ENCODE data around the gene DAPK1.
"Not testable (repeated sequence)": the region's sequence is repeated elsewhere in the genome, so short reads cannot be mapped to it uniquely, and the experiment has no call there.

DAPK1 gene

DNA sequence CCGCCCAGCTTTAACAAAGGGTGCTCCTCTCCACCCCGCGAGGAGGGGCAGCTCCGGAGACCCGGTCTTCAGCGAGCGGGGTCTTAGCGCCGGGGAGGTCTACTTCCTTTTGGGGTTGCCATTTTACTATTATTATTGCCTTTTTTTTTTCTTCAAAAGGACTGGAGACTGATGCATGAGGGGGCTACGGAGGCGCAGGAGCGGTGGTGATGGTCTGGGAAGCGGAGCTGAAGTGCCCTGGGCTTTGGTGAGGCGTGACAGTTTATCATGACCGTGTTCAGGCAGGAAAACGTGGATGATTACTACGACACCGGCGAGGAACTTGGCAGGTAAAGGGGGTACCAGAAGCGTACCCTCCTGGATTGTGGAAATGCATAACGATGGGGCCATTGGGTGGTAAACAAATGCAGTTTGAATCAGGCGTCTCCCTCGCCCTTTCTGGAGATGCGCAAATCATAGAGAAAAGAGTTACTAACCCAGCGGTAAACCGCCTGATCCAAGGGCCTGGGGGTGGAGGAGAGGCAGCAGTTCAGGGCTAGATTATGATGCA lies 1.2 kb downstream of the DAPK1 start:
- FAIRE-seq = no peak

- FAIRE-seq = no peak
These were observed 1.9 kb downstream of the DAPK1 start for GRCh38 chr9:87499424-87500017.

GRCh38 chr9:87500491-87501270 lies 3.0 kb downstream of the DAPK1 start:
- no peak for FAIRE-seq

DNA sequence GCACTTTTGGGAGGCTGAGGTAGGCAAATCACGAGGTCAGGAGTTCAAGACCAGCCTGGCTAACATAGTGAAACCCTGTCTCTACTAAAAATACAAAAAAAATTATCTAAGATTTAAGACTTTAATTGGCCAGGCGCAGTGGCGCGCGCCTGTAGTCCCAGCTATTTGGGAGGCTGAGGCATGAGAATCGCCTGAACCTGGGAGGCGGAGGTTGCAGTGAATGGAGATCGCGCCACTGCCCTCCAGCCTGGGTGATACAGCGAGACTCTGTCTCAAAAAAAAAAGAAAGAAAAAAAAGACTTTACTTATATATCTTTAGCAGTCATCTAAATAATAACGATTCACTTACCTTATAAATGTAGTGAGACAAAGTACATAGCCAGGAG lies 3.6 kb downstream of the DAPK1 start:
- not testable (repeated sequence) for FAIRE-seq

DNA sequence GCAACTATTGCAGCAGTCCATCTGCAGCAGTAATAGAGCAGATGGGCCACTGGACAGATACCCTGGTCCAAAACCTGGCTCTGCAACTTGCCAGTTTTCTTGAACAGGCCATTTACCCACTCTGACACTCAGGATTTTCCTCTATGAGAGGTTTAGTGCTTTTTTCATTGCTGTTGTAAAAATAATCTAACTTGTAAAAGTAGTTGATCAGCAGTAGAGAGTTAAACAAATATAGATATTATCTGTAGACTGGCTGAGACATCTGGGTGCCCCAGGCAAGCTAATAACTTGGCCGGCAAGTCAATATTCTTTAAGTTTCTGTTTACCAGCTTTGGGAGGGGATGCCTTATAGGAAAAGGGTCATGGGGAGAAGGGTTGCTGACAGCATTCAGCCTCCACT lies 4.1 kb downstream of the DAPK1 start:
- FAIRE-seq = no peak

- FAIRE-seq = no peak
These were observed 4.9 kb downstream of the DAPK1 start for GRCh38 chr9:87502391-87503221.

DNA sequence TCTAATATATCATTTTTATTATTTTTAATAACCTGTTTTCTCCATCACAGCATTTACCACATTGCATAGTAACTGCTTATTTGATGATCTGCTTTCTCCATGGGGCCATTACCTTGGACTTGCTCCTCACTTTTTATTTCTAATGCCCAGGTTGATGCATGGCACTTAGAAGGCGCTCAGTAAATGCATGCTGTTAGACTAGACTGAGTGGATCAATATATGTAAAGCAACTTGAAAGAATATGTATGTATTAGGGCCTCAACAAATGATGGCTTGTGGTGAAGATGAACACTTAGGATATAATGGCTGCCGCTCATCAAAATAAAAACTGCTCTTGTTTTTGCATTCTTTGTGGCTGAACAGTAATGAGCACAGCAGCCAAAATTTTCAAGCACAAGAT lies 5.8 kb downstream of the DAPK1 start:
- FAIRE-seq = no peak

DNA sequence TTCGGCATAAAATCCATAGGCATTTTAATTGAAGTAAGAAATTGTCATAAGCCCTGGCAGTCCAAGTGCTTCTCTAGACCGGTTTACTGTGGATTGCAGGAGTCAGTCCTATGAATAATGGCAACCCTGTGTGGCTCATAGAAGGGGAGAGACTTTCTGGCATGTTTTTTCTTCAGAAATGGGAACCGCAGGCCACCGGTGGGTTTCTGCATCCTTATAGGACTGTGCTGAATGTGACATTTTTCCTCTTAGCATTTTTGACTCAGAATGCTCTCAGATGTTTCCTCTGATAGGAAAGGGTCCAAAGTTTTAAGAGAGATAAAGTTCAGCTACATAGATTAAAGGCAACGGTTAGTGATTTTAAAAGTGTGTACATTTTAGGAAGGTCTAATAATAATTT lies 6.3 kb downstream of the DAPK1 start:
- FAIRE-seq = no peak

DNA sequence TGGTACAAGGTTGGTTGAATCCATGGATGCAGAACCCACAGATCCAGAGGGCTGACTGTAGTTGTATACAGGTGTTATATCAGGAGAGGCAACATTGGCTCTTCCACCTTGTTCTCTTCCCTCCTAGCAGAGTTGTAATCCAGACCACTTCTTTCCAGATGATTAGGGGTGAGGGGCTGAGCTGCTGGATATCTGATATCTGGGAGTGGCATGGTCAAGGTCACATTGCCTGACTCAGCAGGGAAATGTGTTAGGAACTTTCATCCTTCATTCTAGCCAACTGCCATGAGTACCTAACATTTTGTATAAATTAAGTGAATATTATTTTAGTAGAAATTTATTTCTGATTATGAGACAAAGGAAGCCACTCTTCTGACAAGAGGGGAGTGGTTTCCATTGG lies 7.3 kb downstream of the DAPK1 start:
- no peak for FAIRE-seq

GRCh38 chr9:87505869-87506678 lies 8.4 kb downstream of the DAPK1 start:
- FAIRE-seq = no peak

DNA sequence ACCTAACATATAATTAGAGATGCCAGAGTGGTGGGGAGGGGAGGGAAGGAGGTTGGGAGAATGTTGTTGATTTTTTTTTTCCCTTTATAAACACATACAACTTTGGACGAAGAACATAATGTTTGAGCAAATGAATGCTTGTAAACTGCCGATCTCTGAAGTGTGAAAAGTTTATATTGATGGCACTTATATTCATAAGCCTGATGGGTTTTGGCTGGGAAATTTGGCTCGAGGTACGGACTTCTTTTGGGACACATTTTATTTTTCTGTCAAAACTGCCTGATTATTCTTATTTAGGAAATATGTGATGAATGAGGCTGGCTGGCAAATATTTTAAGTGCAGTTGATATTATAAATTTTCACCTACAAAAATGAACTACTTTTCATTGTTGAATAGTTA lies 9.9 kb downstream of the DAPK1 start:
- FAIRE-seq = no peak

DNA sequence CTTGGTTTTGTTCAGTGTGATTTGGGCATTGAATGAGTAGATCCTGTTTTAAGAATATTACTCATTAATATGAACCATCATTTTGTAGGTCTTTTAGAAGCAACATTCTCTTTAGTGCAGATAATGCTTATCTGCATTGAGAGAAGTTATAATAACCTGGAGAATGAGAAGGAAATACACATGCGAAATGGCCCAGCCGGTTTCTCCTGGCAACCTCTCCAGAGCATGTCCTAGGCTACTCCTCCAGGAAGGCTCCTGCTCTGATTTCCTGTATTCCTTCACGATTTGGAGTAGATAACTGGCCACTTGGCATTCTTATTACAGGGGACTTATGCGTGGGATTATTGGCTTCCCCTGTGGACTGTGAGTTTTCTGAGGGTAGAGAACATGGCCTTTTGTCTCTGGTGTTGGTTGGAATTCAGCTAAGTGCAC lies 12.6 kb downstream of the DAPK1 start:
- no peak for FAIRE-seq

DNA sequence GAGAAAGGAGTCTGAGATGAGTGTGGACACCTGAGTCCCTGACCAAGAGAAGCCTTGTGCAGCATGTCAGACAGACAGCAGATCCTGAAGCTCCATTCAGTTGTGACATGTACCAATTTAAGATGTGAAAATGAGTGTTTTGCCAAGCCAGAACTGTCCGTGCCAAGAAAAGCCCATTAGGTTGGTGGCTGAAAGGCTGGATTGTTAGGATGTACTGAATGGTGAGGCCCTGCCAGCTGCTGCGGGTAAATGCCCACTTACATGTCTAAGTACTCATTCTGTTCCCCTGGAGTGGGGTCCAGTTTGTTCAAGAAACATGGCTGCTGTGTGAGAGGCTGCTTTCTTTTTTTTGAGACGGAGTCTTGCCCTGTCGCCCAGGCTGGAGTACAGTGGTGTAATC lies 14.6 kb downstream of the DAPK1 start:
- no peak for FAIRE-seq

DNA sequence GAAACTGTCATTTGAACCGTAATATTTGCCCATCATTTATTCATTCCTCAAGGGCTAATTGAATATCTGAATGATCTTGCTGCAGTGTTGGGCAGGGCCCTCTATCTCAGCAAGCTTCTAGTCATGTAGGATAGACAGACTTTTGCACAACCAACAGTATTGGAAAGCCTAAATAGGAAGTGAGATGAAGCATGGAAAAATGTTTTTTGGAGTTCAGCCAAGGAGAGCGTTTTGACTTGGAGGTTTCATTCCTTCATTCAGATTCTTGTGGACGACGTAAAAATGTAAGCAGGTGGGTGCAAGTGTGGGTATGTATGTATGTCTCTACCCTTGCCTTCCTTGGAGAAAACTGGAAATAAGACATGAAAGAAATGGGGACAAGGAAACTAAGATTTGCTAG lies 15.5 kb downstream of the DAPK1 start:
- FAIRE-seq = no peak

- no peak for FAIRE-seq
These were observed 16.3 kb downstream of the DAPK1 start for GRCh38 chr9:87513880-87514535.

GRCh38 chr9:87515006-87515405 lies 17.3 kb downstream of the DAPK1 start:
- no peak for FAIRE-seq

- FAIRE-seq = no peak
These were observed 18.0 kb downstream of the DAPK1 start for GRCh38 chr9:87515588-87516221.

GRCh38 chr9:87516222-87516925 lies 18.7 kb downstream of the DAPK1 start:
- FAIRE-seq = no peak

DNA sequence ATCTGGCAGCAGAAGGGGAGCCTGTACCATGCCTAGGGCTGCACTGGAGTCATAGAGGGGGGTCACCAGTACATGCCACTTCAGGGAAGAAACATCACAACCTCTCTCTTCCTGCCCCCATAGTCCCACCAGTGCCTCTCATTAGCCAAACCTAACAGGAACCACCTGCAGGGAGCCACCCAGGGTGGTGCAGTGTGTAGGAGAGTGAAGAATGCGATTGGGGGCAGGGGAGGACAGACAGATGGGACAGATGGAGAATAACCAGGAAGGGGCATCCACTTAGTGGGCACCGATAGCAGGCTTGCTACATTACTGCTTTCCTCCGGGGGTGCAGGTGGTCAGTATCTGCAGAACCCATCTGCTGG lies 19.2 kb downstream of the DAPK1 start:
- FAIRE-seq = no peak

DNA sequence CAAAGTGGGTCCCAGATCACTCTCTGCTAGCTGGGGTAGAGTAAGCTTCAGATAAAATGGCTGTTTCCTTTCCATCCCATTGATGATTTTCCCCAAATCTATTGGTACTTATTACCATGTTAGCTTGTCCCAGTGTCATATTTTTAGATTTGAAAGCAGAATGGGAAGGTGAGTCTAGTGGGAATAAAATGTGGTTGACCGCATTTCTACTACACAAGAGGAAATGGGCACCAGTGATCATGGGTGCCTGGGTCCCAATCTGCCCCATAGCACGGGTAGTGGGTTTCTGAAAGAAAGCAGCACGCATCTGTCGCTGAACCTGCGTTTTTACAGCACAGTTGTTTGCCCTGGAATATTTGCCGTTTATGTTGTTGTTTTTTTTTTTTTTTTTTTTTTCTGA lies 20.1 kb downstream of the DAPK1 start:
- no peak for FAIRE-seq
